Spleen (tissue), 7 donors: ENCODE measurements around the gene LIN28A.

Source experiments
- POLR2A ChIP-seq, 3 donors: fragments of 450-650 bp; IDR thresholded peaks; one replicate each; pipeline ENCODE4 v1.5.1; 2017; ENCODE audit warnings: antibody characterized with exemption in 3 of 3, mild to moderate bottlenecking in 1 of 3
- POLR2AphosphoS5 ChIP-seq, 3 donors: sonication (generic); formaldehyde crosslinking; IDR thresholded peaks; one replicate each; pipeline ENCODE4 v1.5.1; 2017; ENCODE audit warnings: antibody characterized with exemption in 3 of 3
- TF ChIP-seq, protein P1 (sequence below), 11 experiments: fragments of 200-600 bp in 7 of 11; fragments of 450-650 bp in 4 of 11; sonication (generic) in 4 of 11; IDR thresholded peaks in 8 of 11; conservative IDR thresholded peaks in 3 of 11; 1 replicate in 7 of 11; 2 replicates in 4 of 11; pipeline versions ENCODE4 v1.4.0 to v1.8.0; 2016 to 2021; ENCODE audit warnings: antibody characterized with exemption in 11 of 11, inconsistent platforms in 4 of 11, mild to moderate bottlenecking in 1 of 11
- donor health status: DM: no; HTN: no; CAD: no; lungs with moderate emphysema.
- donor health status: DM: no; HTN: no; CAD: no.
- donor health status: DM: no; HTN: no; CAD: no.

DNA sequence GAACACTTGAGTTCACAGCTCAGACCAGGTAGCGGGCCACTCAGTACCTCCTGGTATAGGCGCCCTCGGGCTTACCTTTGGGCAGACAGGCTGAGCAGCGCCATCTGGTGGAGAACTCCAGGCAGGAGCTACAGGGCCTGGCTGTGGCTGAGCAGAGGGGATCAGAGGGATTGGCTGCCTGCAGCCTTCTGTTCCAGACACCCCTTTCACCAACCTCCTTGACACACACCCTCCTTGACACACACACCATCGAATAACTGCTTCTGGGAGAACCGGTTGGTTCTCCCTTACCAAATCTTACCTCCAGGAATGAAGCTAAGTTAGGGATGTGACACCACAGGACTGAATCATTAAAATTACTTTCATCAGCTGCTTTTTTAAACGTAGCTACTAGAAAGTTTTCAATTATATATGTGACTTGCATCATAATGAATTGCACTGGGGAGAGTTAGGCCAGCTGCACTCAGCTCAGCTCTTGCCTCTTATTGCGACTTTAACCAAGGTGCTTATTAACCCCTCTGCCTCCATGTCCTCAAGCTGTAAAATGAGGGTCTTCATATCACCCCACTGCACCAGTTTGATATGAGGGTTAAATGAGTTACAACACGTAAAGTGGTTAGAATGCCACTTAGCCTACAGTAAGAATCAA lies 6.6 kb downstream of the LIN28A start:
- TF ChIP-seq, protein P1, sequence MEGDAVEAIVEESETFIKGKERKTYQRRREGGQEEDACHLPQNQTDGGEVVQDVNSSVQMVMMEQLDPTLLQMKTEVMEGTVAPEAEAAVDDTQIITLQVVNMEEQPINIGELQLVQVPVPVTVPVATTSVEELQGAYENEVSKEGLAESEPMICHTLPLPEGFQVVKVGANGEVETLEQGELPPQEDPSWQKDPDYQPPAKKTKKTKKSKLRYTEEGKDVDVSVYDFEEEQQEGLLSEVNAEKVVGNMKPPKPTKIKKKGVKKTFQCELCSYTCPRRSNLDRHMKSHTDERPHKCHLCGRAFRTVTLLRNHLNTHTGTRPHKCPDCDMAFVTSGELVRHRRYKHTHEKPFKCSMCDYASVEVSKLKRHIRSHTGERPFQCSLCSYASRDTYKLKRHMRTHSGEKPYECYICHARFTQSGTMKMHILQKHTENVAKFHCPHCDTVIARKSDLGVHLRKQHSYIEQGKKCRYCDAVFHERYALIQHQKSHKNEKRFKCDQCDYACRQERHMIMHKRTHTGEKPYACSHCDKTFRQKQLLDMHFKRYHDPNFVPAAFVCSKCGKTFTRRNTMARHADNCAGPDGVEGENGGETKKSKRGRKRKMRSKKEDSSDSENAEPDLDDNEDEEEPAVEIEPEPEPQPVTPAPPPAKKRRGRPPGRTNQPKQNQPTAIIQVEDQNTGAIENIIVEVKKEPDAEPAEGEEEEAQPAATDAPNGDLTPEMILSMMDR (IDR thresholded peaks at IDR 0.05 in 8 of 11, conservative IDR thresholded peaks at IDR 0.05 in 3 of 11): peak; percentile 43 to 94 (median 86)
- TF ChIP-seq POLR2AphosphoS5 (IDR thresholded peaks at IDR 0.05) (no peak), POLR2A (IDR thresholded peaks at IDR 0.05) (no peak)
